Activated CD4-positive, CD25-positive, alpha-beta regulatory T cell (primary cell): Measurements from ENCODE around the gene PPP1R3F.
"Not testable (repeated sequence)": the region's sequence is repeated elsewhere in the genome, so short reads cannot be mapped to it uniquely, and the experiment has no call there.

ENCODE experiments used
- DNase-seq, 4 experiments: peaks; one replicate each; lab custom pipeline; 2025; lab: John Stamatoyannopoulos, UW

PPP1R3F gene

GRCh38 chrX:49273181-49273727 is 3.7 kb downstream of the PPP1R3F start:
- DNase-seq, result peak in 3 of 4 experiments; percentile 13 to 29 (median 17)

- DNase-seq, result no peak
These were observed 6.6 kb downstream of the PPP1R3F start for GRCh38 chrX:49276207-49276606.

DNA sequence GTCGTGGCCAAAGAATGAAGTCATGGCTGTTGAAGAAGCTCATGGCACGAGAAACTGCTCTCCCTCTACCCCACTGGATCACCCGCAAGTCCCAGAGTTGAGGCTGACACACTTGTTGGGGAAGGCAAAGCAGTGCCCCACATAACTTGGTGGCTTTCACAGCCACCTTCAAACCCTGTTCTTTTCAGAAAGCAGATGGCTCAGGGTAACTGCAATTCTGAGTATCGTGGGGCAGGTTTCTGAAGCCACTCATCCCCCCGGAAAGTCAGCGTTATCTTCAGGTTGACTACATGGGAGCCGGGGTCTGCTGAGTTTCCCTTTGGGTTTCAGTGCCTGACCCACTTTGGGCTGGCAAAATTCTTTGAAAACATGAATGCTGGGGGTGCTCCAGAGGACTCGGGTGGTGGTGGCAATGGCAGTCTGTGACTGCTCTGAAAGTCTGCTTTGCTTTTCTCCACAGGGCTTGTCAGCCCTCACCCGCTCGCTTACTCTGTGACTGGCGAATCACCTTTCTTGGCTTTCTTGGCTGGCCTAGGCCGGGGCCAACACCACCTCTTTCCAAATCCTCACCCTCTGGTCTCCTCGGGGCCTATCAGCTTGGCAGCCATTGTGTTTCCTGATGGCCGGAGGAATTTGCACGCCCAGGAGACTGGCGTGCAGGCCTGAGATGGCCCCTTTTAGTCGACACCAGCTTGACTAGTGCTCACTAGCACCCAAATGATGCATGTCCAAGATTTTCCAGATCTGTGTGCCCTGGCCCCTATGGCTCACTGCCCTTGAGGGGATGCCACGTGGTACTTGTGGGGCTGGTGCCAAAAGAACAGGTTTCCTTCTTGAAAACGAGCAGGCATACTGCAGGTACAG is 7.3 kb downstream of the PPP1R3F start:
- DNase-seq, result peak in 1 of 4 experiments; percentile 13

DNA sequence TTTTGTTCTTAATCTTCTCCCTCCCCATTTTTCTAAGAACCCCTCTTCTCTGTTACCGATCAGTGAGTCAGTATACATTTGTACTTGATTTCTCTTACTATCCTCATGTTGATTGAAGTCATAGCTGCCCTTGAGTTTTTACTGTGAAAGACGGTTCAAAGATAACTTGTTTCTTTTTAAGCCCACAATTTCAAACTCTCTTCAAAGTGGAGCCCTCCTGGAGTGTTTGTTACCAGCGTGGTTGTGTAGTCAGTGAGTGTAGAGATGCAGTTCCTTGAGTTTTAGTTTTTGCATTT is 7.9 kb downstream of the PPP1R3F start:
- DNase-seq, result no peak

DNA sequence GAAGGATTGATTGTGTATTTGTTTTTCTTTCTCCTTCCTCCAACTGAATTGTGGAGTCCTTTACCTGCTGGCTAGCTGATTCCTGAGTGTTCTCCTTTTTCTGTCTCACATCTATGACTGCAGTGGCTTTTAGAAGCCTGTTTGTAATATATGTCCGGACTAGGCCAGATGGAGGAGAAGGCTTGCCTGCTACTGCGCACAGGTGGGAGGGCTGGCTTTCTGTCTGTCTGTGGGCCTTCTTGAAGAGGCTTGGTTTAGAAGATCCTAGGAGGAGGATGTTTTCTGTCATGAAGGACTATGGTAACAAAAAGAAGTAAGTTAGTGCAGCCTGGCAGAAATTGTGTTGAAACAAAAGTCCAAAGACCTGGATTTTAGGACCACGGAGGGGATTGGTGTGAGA is 8.5 kb downstream of the PPP1R3F start:
- no peak for DNase-seq

- DNase-seq, result no peak
These were observed 13.0 kb downstream of the PPP1R3F start for GRCh38 chrX:49282647-49283011.

DNA sequence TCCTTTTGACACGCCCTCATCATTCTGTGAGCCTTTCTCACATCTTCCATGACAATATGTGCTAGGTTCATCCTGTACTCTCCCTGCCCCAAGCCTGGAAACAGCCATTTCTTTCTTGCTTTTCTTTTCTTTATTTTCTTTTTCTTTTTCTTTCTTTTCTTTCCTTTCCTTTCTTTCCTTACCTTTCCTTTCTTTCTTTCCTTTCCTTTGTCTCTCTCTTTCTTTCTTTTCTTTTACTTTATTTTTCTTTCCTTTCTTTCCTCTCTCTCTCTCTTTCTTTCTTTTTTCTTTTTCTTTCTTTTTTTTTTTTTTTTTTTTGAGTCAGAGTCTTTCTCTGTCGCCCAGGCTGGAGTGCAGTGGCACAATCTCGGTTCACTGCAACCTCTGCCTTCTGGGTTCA is 14.6 kb downstream of the PPP1R3F start:
- no peak for DNase-seq

- DNase-seq, result no peak
These were observed 16.5 kb downstream of the PPP1R3F start for GRCh38 chrX:49286136-49286535.

DNA sequence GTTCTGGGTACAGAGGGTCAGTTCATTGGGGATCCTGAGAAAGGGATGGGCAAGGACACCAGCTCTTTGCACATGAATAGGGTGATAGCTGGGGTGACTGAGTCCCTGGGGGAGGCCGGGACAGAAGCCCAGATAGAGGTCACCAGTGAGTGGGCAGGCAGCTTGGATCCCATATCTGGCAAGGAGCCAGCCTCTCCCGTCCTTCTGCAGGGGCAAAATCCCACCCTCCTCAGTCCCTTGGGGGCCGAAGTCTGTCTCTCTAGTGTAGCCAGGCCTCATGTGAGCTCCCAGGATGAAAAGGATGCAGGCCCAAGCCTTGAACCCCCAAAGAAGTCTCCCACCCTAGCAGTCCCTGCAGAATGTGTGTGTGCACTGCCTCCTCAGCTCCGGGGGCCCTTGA is 17.0 kb downstream of the PPP1R3F start:
- DNase-seq, result no peak

- DNase-seq, result no peak
These were observed 18.1 kb downstream of the PPP1R3F start for GRCh38 chrX:49287665-49288064.

GRCh38 chrX:49290215-49290614 is 20.6 kb downstream of the PPP1R3F start:
- no peak for DNase-seq

GRCh38 chrX:49291615-49292337 is 22.2 kb downstream of the PPP1R3F start:
- peak; percentile 29 to 59 (median 42) for DNase-seq

DNA sequence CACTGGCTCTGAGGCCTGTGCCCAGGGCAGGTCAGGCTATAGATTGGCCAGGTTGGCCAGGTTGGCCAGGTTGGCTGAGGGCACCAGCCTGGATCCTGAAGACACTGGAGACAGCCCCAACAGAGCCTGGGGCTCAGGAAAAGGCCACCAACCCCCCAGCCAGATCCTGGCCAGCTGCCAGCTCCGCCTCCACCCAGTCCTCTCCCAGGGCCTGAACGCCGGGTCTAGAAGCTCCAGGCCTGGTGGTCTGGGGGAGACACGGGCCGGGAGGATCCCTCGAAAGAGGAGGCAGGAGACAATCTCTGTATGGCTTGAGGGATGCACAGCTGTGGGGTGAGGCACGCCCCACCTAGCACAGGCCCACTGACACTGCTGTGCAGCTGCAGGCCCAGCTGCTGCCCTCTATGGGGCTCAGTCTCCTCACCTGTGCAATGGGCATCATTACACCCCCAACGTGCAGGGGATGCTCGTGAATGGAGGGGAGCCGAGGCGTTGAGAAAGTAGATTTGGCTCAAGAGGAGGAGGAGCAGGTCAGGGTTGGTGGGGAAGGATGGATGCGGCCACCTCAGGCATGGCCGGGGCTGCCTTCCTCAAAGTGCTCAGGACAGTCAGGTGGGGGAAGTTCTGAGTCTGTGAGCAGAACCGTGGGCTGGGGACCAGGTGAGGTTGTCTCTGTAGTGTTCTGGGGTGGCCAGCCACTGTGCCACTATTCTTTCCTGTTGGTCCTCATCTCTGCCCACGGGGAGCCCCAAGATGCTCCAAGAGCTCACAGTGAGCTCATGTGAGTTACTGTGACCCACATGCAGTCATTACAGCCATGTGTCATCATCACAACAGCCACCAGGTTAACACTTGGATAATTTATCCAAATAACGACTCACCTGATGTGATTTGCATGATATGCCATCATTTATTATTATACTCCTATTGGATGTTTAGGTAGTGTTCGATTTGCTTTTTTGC is 23.1 kb downstream of the PPP1R3F start:
- DNase-seq, result no peak

GRCh38 chrX:49299293-49299692 is 29.7 kb downstream of the PPP1R3F start:
- not testable (repeated sequence) for DNase-seq

GRCh38 chrX:49300703-49301102 is 31.1 kb downstream of the PPP1R3F start:
- DNase-seq, result no peak

GRCh38 chrX:49303346-49303745 is 33.8 kb downstream of the PPP1R3F start, which contains the start of gene GAGE10:
Gene GAGE10 (plus strand): TSS chrX:49303646. CDS start chrX:49304860, 1,214 bp downstream.
- DNase-seq, result no peak

- DNase-seq, result not testable (repeated sequence)
These were observed 38.2 kb downstream of the PPP1R3F start for GRCh38 chrX:49307775-49308174.

- DNase-seq, result no peak
These were observed 39.1 kb downstream of the PPP1R3F start for GRCh38 chrX:49308604-49309269.

DNA sequence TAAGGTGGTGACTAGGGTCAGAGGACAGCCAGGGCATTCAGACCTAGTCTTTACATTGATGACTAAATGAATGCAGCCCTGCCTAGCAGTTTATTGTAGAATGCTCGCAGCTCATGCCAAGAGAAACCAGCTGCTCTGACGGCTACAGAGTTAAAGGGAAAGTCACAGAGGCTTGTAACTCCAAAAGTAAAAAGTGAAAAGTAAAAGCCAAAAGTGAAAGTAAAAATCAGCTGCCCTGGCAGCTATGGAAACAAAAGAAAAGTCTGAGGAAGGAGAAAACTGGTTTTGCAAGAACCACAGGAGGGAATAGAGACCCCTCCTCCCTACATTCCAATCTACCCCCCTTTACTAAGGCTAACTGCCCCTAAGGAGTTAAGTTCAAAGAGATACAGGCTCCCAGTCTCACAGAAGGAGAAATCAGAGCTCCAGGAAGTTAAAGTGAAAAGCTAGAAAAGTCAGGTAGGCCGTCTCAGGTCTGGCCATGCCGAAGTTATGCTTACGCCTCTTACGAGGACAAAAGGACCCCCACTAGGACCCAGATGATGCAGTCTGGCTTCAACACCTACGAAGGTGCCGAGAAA is 39.9 kb downstream of the PPP1R3F start:
- DNase-seq, result no peak

DNA sequence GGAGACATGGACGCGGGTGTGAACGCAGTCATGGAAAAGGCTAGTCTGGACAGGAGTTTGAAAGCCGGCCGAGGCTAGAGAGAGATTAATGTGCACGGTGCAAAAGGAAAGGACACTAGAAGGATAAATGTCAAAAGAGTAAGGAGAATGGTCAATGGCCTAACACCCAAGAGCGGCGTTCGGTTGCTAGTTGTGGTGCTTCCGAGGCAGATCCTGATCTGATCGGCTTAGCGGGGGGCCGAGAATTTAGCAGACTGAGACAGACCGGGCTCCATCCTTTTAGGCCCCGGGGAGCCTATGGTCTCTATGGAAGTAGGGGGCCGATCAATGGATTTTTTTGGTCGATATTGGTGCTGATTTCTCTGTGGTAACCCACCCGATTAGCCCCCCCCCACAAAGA is 40.8 kb downstream of the PPP1R3F start:
- DNase-seq, result no peak

- no peak for DNase-seq
These were observed 42.6 kb downstream of the PPP1R3F start for GRCh38 chrX:49312176-49312575.
